HCEC 1CT (cell line): ENCODE data around the gene GPHN.
"Not testable (repeated sequence)": the region's sequence is repeated elsewhere in the genome, so short reads cannot be mapped to it uniquely, and the experiment has no call there.

ENCODE experiments used
- DNase-seq: peaks from one replicate; pipeline ENCODE4 v3.0.0-alpha.2; 2017

The GPHN gene

DNA sequence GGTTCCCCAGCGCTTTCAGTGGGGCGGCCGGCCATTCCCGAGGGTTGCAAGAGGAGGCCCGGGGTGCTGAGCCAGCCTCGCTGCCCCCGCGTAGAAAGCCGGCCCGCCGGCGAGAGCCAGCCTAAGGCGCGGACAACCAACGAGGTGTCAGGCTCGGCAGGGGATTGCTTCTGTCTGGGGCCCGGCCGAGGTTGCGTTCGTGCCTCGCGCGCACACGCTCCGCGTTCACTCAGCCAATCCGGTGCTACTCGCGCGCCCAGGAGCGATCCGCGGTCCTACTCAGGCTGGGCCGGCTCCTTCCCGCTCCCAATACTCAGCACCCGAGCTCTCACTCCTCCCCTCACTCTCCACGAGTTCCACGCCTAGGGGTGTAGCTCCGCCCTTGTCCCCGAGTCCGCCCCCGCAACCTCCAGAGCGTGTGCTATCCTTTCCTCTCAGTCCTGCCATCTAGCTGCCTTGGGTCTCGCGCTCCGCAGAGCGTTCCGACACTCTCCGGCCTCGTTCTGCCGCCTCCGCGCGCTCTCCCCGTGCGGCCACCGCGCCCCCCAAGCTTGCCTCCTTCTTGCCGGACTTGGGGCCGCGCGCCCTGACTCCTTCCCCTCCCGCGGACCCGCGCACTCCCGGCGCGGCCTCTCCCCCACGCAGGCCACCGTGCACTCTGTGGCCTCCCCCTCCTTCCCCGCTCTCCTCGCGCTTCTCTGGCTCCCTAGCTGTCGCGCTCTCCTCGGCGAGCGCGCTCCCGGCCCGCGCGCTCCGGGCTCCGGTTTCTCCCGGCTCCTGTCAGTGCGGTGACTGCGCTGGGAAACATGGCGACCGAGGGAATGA lies at the start of gene GPHN:
GPHN (plus strand) TSS at position 426 of the 825 bp plus-strand sequence.
- peak; percentile 100 for DNase-seq

DNA sequence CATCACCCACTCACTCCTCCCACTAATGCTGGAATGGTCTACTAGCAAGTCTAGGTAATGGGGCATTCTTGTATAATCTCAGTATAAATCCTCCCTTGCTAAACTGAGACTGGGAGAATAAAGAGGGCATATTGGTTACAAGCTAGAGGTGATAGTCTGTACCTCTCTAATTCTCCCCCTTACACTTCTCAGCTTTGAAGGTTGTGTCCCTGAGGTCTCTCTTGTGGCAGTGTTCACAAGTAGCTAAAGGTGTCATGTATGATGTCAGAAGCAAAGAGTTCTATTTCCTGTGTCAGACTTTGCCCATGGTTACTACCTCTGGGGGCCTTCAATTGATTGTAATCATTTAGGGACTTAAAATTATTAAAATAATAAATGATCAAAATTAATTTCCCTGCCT lies 48.3 kb upstream of the GPHN start:
- no peak for DNase-seq

DNA sequence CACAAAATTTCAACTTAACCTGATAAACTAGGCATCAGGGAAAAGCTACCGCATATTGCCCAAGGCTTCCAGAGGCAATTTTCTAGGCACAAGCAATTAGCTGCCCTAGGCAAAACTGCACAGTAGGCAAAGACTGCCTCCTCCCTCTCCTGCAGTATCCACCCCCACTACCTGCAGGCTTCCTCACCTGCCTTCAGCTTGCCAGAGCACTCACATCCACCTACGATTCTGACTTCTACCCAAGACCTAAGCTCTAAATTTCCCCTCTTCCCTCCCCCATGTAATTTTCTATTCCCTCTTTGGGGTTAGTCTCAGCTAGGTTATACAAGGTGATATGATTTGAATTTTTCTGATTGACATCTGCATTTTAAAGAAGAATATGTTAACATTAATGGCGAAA lies 43.7 kb upstream of the GPHN start:
- no peak for DNase-seq

DNA sequence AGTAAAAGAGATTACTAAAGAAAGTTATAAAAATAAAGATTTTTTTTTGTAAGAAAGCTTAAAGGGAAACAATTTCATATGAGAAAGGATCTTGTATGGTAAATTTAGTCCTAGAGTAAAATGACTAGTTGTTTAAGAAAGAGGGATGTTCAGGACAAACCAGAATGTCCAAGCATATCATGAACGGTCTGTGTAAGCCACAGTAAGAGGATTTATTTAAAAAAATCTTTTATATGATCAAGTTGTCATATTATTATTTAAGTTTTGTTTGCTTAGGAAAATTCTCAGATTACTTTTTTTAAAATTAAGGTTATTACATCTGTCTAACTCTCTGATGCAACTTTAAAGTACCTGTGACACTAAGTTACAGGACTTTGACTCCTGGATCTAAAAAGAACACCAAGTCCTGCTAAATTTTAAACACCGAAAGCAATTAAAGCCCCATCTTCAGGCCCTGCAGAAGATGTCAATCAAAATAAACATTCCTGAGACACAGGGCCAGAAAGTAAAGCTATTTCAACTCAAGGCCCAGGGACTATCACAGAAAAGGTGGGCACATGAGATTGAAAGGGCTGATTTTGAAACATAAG lies 39.1 kb upstream of the GPHN start:
- DNase-seq: no peak

DNA sequence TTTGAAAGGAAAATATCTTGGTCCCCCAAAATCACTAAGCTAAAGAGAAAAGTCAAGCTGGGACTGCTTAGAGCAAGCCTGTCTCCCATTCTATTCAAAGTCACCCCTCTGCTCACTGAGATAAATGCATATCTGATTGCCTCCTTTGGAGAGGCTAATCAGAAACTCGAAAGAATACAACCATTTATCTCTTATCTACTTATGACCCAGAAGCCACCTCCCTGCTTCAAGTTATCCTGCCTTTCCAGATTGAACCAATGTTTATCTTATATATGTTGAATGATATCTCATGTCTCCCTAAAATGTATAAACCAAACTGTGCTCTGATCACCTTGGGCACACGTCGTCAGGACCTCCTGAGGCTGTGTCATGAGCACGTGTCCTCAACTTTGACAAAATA lies 36.4 kb upstream of the GPHN start:
- no peak for DNase-seq

DNA sequence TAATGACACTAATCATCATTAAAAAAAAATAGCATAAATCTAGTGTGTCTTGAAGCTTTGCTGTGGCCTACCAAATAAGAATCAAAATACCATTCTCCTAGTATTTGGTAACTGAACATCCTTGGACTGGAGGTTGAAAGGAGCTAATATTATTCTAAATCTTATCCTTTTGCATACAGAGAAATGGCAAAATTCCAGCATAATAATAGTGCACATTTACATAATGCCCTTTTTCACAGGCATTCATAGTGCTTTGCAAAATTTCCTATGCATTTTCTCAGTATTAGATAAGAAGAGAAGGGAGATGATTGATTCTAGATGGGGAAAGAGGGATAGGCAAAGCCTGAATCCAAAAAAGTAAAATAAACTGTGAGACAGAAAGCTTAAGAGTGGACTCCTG lies 35.7 kb upstream of the GPHN start:
- DNase-seq: no peak

DNA sequence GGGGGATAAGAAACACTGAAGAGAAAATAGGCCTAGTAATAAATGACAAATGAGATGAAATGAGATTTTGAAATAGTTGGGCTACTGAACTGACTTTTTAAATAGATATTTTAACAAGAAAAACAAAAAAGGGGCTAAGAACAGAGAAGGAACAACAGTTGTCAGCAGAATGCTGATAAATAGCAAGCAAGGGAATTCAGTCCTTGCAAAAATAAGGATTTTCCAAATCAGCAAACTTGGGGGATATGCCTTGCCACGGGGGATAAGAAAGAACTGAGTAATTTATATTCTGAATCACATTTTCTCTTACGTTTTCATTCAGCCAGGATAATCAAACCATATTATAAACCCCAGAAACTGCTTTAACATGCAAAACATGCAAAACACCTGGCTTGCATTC lies 34.7 kb upstream of the GPHN start:
- no peak for DNase-seq

DNA sequence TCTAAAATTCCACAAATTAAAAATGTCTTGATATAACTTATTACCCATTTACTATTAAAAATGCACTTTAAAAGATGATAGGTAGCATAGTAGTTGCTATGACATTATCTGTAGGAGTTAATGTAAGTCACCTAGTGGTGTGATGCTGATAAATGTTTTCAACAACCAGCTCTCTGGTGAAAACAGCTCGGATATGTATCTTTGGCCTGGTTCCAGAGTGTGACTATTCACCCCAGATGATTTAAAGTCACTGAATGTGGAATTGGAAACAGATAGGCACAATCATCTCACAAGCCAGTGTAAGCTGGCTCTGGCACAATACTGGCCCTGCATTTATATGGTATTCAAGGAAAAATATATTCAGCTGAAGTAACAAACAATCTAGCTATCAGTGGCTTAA lies 31.0 kb upstream of the GPHN start:
- peak; percentile 59 for DNase-seq

DNA sequence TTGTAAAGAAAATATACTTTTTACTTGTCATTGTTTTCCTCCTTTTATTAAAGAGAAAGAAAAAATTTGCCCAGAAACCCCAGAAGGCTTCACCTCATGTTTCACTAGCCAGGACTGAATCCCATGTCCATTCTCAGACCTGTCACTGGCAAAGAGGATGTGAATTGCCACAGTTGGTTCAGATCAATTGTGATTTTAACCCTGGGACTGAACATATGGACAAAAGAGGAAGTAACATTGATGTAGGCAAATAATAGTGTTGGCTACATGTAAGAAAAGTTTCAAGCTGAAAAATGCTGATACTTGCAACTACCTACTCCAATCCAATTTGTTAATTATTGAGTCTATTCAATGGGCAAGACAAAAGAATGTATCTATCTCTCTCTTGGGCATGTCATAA lies 30.4 kb upstream of the GPHN start:
- no peak for DNase-seq

DNA sequence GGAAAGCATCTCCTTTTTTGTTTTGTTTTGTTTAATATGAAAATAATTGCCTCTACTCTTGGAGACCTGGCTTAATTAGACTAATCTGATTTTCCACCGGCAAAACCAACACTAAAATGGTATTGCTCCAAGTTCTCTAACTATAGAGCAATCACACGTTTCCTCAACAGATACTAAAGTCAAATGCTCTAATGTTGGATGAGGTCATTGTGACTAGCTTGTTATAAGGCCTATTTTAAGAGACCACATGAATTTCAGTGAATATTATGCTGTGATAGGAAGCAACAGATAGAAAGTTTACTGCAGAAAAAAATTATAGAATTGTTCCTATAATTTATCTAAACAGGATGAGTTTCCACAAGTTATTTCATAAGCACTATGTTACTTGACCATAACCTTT lies 25.1 kb upstream of the GPHN start:
- no peak for DNase-seq

DNA sequence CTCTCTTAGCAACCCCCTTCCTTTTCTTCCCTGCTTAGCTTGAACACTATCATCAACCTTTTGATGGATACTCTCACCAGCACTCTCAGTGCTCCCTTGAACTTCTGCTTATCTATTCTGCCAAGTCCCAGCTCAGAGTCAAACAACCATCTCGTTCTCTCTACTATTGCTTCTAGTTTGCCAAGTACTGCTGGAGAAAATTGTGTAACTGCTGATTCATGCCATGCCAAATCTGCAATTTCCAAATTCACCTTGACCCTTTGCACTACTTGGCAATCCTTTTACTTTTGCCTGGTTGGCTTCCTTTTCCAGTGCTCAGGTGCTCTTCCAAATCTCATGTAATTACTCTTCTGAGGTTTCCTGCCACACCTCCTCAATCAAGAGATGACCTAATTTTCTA lies 24.6 kb upstream of the GPHN start:
- DNase-seq: peak; percentile 23

DNA sequence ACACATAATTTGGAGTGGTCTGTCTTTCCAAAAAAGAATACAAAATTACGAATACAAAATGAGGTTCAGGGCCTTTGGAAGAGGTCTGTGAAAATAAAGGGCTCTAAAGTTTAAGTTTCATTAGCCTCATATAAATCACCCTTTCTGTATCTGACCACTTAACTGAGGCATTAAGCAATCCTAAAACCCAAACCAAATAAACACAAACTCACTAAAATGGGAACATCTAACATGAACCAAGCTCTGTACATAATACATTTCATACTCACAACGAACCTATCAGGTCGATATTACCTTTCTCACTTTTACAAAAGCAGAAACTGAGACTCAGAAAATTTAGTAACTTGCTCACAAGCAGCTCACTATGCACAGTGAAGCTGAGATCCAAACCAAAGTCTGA lies 22.9 kb upstream of the GPHN start:
- DNase-seq: no peak

DNA sequence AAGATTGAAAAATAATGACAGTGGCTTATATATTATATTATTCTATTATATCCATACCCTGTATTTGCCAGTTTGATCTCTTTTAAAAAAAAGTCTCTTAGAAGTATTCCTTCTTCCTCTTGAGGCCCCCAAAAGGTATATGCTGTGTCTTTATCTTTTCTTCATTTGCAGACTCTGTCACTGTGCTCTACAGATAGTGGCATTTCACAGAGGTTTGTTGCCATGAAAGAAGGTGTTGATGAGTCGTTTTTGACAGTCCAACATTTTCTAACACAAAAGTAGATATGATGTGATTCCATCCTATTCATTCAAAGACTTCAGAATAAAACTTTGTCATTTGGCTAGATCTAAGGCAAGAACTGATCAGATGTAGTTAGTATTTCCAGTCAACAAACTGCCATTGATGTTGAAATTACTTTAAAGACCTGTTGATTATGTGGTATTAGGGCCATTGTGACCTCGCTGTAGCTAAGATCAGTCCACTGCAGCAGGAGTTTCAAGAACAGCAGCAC lies 22.0 kb upstream of the GPHN start, which contains the start of gene CCDC196:
CCDC196 (plus strand) TSS at position 462 of the 512 bp plus-strand sequence. CDS start 132 bp downstream, outside the sequence.
- no peak for DNase-seq

DNA sequence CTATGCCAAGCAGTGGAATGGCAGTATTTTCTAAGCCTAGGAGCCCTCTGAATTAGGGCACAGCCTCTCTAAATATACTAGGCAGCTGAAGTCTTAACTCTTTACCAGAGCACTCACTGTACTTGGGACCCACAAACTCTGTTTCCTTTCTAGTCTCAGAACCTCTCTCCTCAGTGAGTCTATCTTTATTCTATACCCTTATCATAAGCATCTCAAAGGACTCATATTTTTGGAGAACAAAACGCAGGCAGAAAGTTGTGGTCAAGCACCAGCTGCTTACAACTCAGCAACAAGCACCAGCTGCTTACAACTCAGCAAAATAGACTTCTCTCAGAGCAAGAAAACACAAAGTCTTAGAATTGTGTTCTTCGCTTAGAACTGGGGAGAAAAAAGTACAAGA lies 20.8 kb upstream of the GPHN start:
- no peak for DNase-seq

DNA sequence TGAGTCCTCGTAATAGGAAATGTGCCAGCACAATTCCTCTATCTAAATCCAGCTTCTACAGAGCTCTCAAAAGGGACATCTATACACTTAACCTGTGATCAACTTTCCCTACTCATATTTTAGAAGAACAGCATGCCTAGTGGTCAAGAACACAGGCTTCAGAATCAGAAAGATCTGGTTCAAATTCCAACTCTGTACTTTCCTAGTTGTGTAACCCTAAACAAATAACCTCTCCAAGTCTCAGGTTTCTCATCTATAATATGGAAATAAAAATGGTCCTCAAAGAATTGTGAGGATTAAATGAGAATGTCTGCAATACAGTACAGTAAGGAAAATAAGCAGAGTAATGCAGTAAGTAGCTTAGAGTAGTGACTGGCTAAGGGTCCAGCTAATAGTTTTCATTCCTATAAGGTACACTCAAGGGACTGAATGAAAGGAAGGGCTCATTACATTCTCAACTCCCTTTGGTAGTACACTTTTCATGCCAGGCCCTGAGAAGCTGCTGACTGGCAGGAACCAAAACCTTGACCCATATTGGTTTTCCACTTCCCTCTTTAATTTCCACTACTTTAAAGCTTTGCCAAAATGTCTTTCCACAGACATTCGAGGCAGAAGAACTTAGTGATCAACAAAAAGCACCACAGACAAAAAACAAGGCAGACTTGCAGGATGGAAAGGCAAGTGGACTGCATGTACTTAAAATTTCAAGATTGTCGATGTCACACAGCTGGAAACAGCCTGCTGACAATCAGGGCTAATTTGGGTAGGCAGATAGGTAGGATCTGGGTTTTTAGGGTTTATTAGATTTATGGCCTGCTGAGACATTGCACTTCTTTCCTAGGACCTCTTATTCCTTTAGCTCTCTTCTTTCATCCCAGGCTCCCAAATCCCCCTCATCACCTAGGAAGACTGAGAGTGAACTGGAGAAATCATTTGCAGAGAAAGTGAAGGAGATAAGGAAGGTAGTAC lies 17.5 kb upstream of the GPHN start:
- no peak for DNase-seq

DNA sequence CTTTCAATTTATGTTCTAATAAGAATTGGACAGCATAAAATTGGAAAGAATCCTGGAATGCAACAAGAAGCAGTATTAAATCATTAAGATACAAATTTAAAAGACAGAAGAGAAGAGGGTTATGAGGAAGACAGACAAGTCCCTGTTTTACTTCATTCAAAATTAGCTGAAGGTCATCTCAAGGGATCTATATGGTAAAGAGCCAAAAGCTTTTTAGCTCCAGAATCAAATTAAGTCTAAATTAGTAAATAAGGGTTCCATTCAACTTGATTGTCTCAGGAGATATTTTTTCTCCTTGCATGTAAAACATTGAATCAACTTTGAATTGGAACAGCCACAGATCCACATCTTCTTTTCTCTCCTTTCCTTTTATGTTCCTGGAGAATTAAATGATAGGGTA lies 14.2 kb upstream of the GPHN start:
- no peak for DNase-seq

DNA sequence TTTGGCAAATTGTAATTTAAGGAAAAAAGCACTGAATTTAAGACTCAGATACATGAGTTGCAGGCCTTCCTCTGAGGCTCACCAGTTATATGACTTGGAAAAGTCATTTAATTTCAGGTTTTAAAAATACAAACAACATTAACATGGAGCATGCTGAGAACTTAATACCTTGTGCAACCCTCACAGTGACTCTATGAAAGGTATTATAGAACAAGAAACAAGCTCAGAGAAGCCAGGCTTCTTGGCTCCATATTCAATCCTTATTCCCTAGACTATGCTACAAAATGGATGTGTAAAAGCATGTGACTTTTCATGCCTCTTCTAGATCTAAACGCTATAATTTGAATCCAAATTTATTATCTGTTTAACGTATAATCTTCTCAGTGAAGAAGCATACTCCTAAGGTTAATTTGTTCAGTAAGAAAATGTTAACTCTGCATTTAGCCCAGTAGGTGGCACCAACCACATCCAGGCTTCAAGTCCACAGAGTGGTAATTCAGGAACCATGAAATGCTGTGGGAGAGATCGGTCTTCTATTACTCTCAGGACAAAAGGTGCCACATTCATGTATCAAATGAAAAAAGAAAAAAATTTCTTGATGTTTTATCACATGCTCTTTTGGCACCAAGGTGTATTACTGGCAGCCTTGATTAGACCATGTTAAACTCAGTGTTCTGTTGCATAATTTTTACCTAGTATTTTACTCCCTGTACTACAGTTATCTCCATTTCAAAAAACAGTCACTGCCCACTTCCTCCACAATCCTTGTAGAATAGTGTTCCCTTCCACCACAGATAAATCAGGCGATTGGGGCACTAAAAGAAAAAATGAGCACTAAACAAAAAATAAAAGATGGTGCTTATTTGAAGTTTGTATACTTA lies 12.5 kb upstream of the GPHN start:
- DNase-seq: peak; percentile 65

DNA sequence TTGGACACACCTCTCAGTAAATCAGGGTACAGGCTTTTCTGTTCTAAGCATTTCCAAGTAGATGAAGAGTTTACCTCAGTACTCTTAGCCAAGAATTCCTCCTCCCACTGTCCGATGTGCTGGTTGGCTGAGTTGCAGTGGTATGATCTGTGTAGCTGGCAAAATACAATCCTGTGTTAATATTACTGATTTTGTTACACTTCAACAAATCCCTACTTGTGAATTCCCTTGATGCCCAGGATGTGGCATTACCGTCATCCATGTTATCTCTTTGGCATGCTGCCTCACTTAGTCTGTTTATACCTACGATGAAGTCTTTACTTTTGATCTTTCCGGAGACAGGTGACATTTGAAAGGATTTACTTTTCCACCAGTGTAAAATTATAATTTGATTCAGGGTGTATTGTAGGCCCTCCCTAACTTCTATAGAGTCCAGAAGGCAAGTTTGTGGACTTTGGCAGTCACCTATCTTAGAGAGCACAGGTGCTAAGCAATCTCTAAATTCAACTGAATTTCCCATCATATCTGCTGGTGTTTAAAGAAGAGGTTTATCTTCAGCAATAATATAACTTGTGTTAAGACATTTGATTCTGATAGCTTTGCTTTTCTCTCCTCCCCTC lies 11.6 kb upstream of the GPHN start:
- DNase-seq: no peak

DNA sequence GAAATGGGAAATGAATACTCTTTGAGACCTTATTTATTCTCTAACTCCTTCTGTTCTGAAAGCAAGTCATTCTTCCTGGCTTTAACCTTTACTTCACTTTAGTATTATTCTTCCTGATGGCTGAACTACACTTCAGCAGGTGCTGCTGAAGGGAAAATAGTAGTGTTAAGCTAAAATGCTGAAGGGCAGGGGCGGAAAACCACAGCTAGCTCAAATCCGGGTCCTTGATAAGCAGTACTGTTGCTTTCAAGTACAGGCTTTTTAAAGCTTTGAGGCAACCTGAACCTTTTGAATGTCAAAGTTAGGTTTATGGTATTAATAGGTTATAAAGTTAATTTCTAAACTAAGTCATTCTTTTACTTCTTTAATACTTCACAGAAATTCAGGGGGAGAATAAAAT lies 11.0 kb upstream of the GPHN start:
- DNase-seq: no peak

DNA sequence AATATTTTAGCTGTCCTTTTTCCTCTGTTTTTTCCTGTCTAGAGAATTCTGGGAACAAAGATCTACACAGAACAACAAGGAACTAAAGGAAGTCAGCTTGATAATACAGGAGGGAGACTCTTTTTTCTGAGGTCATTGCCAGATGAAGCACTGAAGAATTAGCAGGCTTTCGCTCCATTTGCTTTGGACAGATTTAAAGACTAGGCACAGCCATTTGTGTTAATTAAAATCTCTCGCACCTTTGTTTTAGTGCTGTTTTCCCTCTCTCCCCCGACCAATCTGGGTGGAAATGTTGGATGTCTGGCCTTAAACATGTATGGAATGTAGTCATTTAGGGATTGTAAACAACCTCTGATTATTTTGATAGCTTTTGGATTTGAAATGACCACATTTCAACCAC lies 9.6 kb upstream of the GPHN start:
- no peak for DNase-seq

DNA sequence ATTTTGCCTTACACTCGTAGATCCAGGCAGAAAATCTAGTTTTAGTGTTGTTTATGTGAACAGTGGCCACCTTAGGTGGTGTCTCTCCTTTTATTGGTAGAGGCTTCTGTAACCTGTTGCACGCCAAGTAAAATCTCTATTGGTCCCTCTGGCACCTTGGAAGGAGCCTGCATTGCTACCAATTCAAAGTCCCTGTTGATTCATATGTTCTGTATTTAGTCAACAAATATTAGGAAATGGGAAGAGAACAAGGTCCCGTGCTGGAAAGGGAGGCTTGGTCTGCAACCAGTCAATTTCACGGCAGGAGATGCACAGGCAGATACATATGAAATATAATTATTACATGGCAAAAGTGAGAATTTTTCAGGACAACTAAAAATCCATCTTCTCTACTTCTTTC lies 6.4 kb upstream of the GPHN start:
- DNase-seq: no peak

DNA sequence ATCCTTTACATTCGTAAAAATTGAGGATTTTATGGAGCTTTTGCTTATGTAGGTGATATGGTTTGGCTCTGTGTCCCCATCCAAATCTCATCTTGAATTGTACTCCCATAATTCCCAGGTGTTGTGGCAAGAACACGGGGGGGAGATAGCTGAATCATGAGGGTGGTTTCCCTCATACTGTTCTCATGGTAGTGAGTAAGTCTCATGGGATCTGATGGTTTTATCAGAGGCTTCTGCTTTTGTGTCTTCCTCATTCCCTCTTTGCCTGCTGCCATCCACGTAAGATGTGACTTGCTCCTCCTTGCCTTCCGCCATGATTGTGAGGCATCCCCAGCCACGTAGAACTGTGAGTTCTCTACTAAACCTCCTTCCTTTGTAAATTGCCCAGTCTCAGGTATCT lies 5.1 kb upstream of the GPHN start:
- not testable (repeated sequence) for DNase-seq
